Measurements from ENCODE around the gene KLHL29.

- TF ChIP-seq CTCF (IDR thresholded peaks at IDR 0.05), result no peak
- TF ChIP-seq POLR2A (IDR thresholded peaks at IDR 0.05), result no peak
These were observed 141.1 kb downstream of the KLHL29 start for GRCh38 chr2:23526114-23526513.
